GM19324 (cell line): ENCODE measurements around the gene TMEM52.

Experiments
- ATAC-seq: cut with Tn5 transposase; IDR thresholded peaks from one replicate; pipeline ENCODE4 v1.9.1; 2021; ENCODE audit warnings: mild to moderate bottlenecking, moderate library complexity; ENCODE audit not compliant: unreplicated experiment, low FRiP score

The TMEM52 gene

GRCh38 chr1:1918901-1919303, at the start of gene TMEM52:
TMEM52 (minus strand) TSS chr1:1919279; CDS start chr1:1919265, 14 bp downstream.
- peak; percentile 20 for ATAC-seq

- ATAC-seq = no peak
Measured at GRCh38 chr1:1967879-1968278, 48.8 kb upstream of the TMEM52 start.

- ATAC-seq = no peak
Measured at GRCh38 chr1:1967151-1967550, 48.1 kb upstream of the TMEM52 start.

- no peak for ATAC-seq
Measured at GRCh38 chr1:1966071-1966740, 47.1 kb upstream of the TMEM52 start.

- ATAC-seq = no peak
Measured at GRCh38 chr1:1965546-1965945, 46.5 kb upstream of the TMEM52 start.

- no peak for ATAC-seq
Measured at GRCh38 chr1:1964811-1965210, 45.7 kb upstream of the TMEM52 start.

GRCh38 chr1:1963570-1963969, 44.5 kb upstream of the TMEM52 start:
- ATAC-seq = no peak

GRCh38 chr1:1962752-1963151, 43.7 kb upstream of the TMEM52 start:
- ATAC-seq = no peak

- no peak for ATAC-seq
Measured at GRCh38 chr1:1960480-1961196, 41.6 kb upstream of the TMEM52 start.

- ATAC-seq = no peak
Measured at GRCh38 chr1:1959840-1960479, 40.9 kb upstream of the TMEM52 start.

GRCh38 chr1:1959459-1959839, 40.4 kb upstream of the TMEM52 start:
- no peak for ATAC-seq

- ATAC-seq = no peak
Measured at GRCh38 chr1:1958071-1958541, 39.0 kb upstream of the TMEM52 start.

- no peak for ATAC-seq
Measured at GRCh38 chr1:1957533-1957961, 38.5 kb upstream of the TMEM52 start.

- no peak for ATAC-seq
Measured at GRCh38 chr1:1956586-1957532, 37.8 kb upstream of the TMEM52 start.

GRCh38 chr1:1956101-1956500, 37.0 kb upstream of the TMEM52 start:
- no peak for ATAC-seq

GRCh38 chr1:1955621-1956094, 36.6 kb upstream of the TMEM52 start:
- no peak for ATAC-seq

GRCh38 chr1:1954831-1955441, 35.9 kb upstream of the TMEM52 start:
- no peak for ATAC-seq

- ATAC-seq = no peak
Measured at GRCh38 chr1:1954015-1954414, 34.9 kb upstream of the TMEM52 start.

- ATAC-seq = no peak
Measured at GRCh38 chr1:1950940-1951339, 31.9 kb upstream of the TMEM52 start.

GRCh38 chr1:1948783-1949182, 29.7 kb upstream of the TMEM52 start:
- ATAC-seq = no peak
